ENCODE results near the gene PMFBP1. TPM values are rescaled to one million over a fixed set of nuclear protein-coding genes. Genes with fewer than 3 reads are reported as not detected.
A peak's percentile ranks its signal among the peaks of the same experiment; 100 is the strongest.

The PMFBP1 gene
- total and polyA plus RNA-seq, 4 donors: 2.2 to 5.6 (median 3.0) TPM

DNA sequence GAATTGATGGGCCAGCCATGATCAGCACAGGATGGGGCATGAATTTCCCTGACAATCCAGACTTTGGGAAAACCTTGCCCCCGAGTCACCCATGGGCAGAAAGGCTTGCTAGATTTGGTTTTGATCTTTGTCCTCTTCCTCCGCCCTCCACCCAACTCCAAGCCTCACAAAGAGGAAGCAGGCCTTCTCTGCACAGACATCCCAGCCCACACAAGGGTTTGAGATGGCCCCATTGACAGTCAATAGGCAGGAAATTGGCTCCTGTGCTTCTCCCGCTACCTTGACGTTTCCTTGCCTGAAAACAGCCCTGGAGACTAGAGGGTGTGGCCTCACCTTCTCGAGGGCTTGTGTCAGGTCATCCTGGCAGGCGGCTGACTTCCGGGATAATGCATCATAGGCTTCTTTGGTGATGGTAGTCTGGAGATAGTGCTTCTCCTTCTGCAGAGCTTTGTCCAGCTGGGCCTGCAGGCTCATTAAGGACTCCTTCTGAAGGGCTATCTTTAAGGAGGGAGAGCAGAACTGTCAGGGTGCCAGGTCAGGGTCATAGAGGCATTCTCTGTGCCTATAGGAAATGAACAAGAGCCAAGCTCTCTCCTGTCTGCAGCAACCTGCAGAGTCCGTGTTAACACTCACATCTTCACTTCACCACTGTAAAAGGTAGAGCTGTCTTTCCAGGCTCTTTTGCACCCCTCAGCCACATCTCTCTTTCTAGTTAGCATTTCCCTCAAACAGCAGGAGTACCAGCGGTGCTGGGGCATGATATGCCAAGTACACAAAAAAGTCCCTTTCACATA lies 46.1 kb downstream of the PMFBP1 start:
- no peak for DNase-seq (ENCODE audit: low read depth in 4 of 6, low spot score in 6 of 6)
- Histone ChIP-seq H3K27ac (ENCODE audit: low read depth, low read length) (no peak overlapping the region), H3K4me1 (ENCODE audit: control insufficient read depth, insufficient read depth, low read length) (peaks cover 16% of the 10 kb centered on the region), H3K27me3 (ENCODE audit: control insufficient read depth, insufficient read depth, low read length) (no peaks in the 10 kb centered on the region), H3K36me3 (ENCODE audit: control insufficient read depth, insufficient read depth, low read length) (no peaks in the 10 kb centered on the region), H3K4me3 (ENCODE audit: low read depth, low read length) (no peak overlapping the region), H3K9me3 (ENCODE audit: control insufficient read depth, insufficient read depth, low read length) (peaks cover 2% of the 10 kb centered on the region)
- 91% methylated on average over 7 of the region's 9 CpGs for whole genome bisulfite sequencing (ENCODE audit: insufficient coverage)

- Histone ChIP-seq H3K36me3 (ENCODE audit: control insufficient read depth, insufficient read depth, low read length) (no peaks in the 10 kb centered on the region), H3K9me3 (ENCODE audit: control insufficient read depth, insufficient read depth, low read length) (peaks cover 2% of the 10 kb centered on the region), H3K4me1 (ENCODE audit: control insufficient read depth, insufficient read depth, low read length) (peaks cover 16% of the 10 kb centered on the region), H3K27ac (ENCODE audit: low read depth, low read length) (no peak overlapping the region), H3K27me3 (ENCODE audit: control insufficient read depth, insufficient read depth, low read length) (no peaks in the 10 kb centered on the region), H3K4me3 (ENCODE audit: low read depth, low read length) (no peak overlapping the region)
- peak; percentile 38 to 94 (median 62) for DNase-seq (ENCODE audit: low read depth in 4 of 6, low spot score in 6 of 6)
- 32% methylated on average over 10 of the region's 13 CpGs for WGBS (ENCODE audit: insufficient coverage)
These were observed 47.0 kb downstream of the PMFBP1 start for GRCh38 chr16:72124761-72125634.

GRCh38 chr16:72124148-72124547 lies 47.8 kb downstream of the PMFBP1 start:
- Histone ChIP-seq H3K27me3 (ENCODE audit: control insufficient read depth, insufficient read depth, low read length) (no peaks in the 10 kb centered on the region), H3K4me1 (ENCODE audit: control insufficient read depth, insufficient read depth, low read length) (peaks cover 16% of the 10 kb centered on the region), H3K9me3 (ENCODE audit: control insufficient read depth, insufficient read depth, low read length) (peaks cover 2% of the 10 kb centered on the region), H3K36me3 (ENCODE audit: control insufficient read depth, insufficient read depth, low read length) (no peaks in the 10 kb centered on the region), H3K4me3 (ENCODE audit: low read depth, low read length) (no peak overlapping the region), H3K27ac (ENCODE audit: low read depth, low read length) (no peak overlapping the region)
- no peak for DNase-seq (ENCODE audit: low read depth in 4 of 6, low spot score in 6 of 6)
- 97% methylated on average over 3 of the region's 3 CpGs for WGBS (ENCODE audit: insufficient coverage)

DNA sequence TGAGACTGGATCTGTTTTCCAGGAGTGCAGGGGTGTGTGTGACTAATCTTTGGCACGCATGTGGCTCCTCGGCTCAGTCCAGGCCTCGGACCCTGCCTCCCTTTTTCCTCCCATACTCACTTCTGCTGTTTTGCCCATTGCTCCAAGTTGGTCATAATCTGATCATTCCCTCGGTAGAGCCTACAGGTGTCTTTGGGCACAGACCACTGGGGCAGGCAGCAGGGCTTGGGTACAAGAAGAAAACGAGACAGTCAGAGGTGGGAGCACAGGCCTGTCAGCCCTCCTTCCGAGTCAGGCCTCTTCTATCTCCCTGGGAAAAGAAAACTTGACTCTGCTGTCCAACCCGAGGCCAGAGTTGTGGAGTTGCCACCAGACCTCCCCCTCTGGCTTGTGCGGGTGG lies 48.5 kb downstream of the PMFBP1 start:
- no peak overlapping the region for H3K27ac ChIP-seq (ENCODE audit: low read depth, low read length)
- peaks cover 16% of the 10 kb centered on the region for H3K4me1 ChIP-seq (ENCODE audit: control insufficient read depth, insufficient read depth, low read length)
- no peak overlapping the region for H3K4me3 ChIP-seq (ENCODE audit: low read depth, low read length)
- no peaks in the 10 kb centered on the region for H3K36me3 ChIP-seq (ENCODE audit: control insufficient read depth, insufficient read depth, low read length)
- H3K27me3 ChIP-seq (ENCODE audit: control insufficient read depth, insufficient read depth, low read length): no peaks in the 10 kb centered on the region
- WGBS (ENCODE audit: insufficient coverage): 94% methylated on average over 8 of the region's 8 CpGs
- peaks cover 2% of the 10 kb centered on the region for H3K9me3 ChIP-seq (ENCODE audit: control insufficient read depth, insufficient read depth, low read length)
- DNase-seq (ENCODE audit: low read depth in 4 of 6, low spot score in 6 of 6): no peak

DNA sequence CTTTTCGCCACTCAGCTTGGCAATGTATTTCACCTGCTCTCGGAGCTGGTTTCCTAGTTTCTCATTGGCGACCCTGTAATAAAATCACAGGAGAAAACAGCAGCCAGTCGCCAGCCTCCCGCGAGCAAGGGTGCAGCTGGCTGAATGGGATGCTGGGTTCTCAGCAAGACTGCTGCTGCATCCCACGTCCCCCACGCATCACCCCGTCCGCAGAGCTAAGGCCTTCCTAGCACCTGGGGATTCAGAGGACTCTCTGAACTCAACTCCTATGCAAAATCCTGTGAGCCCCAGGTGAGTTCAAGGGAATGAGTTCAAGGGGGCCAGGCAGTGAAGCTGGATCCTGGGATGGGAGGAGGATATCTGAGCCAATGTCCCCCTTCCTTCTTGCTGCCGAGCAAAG lies 49.0 kb downstream of the PMFBP1 start:
- 86% methylated on average over 10 of the region's 11 CpGs for WGBS (ENCODE audit: insufficient coverage)
- H3K27me3 ChIP-seq (ENCODE audit: control insufficient read depth, insufficient read depth, low read length): no peaks in the 10 kb centered on the region
- DNase-seq (ENCODE audit: low read depth in 4 of 6, low spot score in 6 of 6): no peak

GRCh38 chr16:72122308-72122707 lies 49.6 kb downstream of the PMFBP1 start:
- peaks cover 16% of the 10 kb centered on the region for H3K4me1 ChIP-seq (ENCODE audit: control insufficient read depth, insufficient read depth, low read length)
- H3K27ac ChIP-seq (ENCODE audit: low read depth, low read length): no peak overlapping the region
- DNase-seq (ENCODE audit: low read depth in 4 of 6, low spot score in 6 of 6): no peak
- 100% methylated on average over 2 of the region's 2 CpGs for WGBS (ENCODE audit: insufficient coverage)
- H3K27me3 ChIP-seq (ENCODE audit: control insufficient read depth, insufficient read depth, low read length): no peaks in the 10 kb centered on the region
- H3K36me3 ChIP-seq (ENCODE audit: control insufficient read depth, insufficient read depth, low read length): no peaks in the 10 kb centered on the region
- no peak overlapping the region for H3K4me3 ChIP-seq (ENCODE audit: low read depth, low read length)
- no peaks in the 10 kb centered on the region for H3K9me3 ChIP-seq (ENCODE audit: control insufficient read depth, insufficient read depth, low read length)

More for the DNA sequence above, 49.0 kb downstream of the PMFBP1 start:
- H3K9me3 ChIP-seq (ENCODE audit: control insufficient read depth, insufficient read depth, low read length): peaks cover 2% of the 10 kb centered on the region
- no peaks in the 10 kb centered on the region for H3K36me3 ChIP-seq (ENCODE audit: control insufficient read depth, insufficient read depth, low read length)
- no peak overlapping the region for H3K27ac ChIP-seq (ENCODE audit: low read depth, low read length)
- H3K4me1 ChIP-seq (ENCODE audit: control insufficient read depth, insufficient read depth, low read length): peaks cover 16% of the 10 kb centered on the region
- no peak overlapping the region for H3K4me3 ChIP-seq (ENCODE audit: low read depth, low read length)

- no peaks in the 10 kb centered on the region for H3K36me3 ChIP-seq (ENCODE audit: control insufficient read depth, insufficient read depth, low read length)
- H3K27ac ChIP-seq (ENCODE audit: low read depth, low read length): no peak overlapping the region
- H3K4me1 ChIP-seq (ENCODE audit: control insufficient read depth, insufficient read depth, low read length): peaks cover 7% of the 10 kb centered on the region
- no peaks in the 10 kb centered on the region for H3K27me3 ChIP-seq (ENCODE audit: control insufficient read depth, insufficient read depth, low read length)
- no peak overlapping the region for H3K4me3 ChIP-seq (ENCODE audit: low read depth, low read length)
- no peaks in the 10 kb centered on the region for H3K9me3 ChIP-seq (ENCODE audit: control insufficient read depth, insufficient read depth, low read length)
- WGBS (ENCODE audit: insufficient coverage): 85% methylated on average over 3 of the region's 5 CpGs
- DNase-seq (ENCODE audit: low read depth in 4 of 6, low spot score in 6 of 6): no peak
These were observed 51.9 kb downstream of the PMFBP1 start for GRCh38 chr16:72120026-72120425.

DNA sequence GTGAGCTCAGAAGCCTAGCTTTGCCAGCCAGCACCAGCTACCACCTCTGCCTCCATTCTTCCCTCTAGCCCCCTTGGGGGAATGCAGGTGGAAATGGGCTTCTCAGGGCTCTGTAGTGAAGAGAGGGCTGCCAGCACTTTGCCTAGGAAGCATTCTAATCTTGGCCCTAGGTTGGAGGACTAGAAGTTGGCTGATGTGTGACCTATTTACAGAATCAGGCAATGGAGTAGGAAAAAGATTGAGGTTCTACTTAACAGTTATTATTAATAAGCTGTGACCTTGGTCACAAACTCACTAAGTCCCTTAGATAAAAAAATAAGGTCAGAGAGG lies 58.4 kb downstream of the PMFBP1 start:
- Histone ChIP-seq H3K27ac (ENCODE audit: low read depth, low read length) (no peak overlapping the region), H3K4me1 (ENCODE audit: control insufficient read depth, insufficient read depth, low read length) (no peaks in the 10 kb centered on the region), H3K36me3 (ENCODE audit: control insufficient read depth, insufficient read depth, low read length) (peaks cover 49% of the 10 kb centered on the region), H3K27me3 (ENCODE audit: control insufficient read depth, insufficient read depth, low read length) (no peaks in the 10 kb centered on the region), H3K9me3 (ENCODE audit: control insufficient read depth, insufficient read depth, low read length) (no peaks in the 10 kb centered on the region), H3K4me3 (ENCODE audit: low read depth, low read length) (no peak overlapping the region)
- DNase-seq (ENCODE audit: low read depth in 4 of 6, low spot score in 6 of 6): no peak

- H3K4me1 ChIP-seq (ENCODE audit: control insufficient read depth, insufficient read depth, low read length): no peaks in the 10 kb centered on the region
- peaks cover 55% of the 10 kb centered on the region for H3K36me3 ChIP-seq (ENCODE audit: control insufficient read depth, insufficient read depth, low read length)
- WGBS (ENCODE audit: insufficient coverage): 90% methylated on average over 3 of the region's 7 CpGs
These were observed 58.9 kb downstream of the PMFBP1 start for GRCh38 chr16:72112906-72113615.

More at GRCh38 chr16:72112906-72113615, 58.9 kb downstream of the PMFBP1 start:
- Histone ChIP-seq H3K4me3 (ENCODE audit: low read depth, low read length) (no peak overlapping the region), H3K9me3 (ENCODE audit: control insufficient read depth, insufficient read depth, low read length) (no peaks in the 10 kb centered on the region), H3K27ac (ENCODE audit: low read depth, low read length) (no peak overlapping the region), H3K27me3 (ENCODE audit: control insufficient read depth, insufficient read depth, low read length) (no peaks in the 10 kb centered on the region)
- DNase-seq (ENCODE audit: low read depth in 4 of 6, low spot score in 6 of 6): no peak

All from spinal cord (tissue), 10 donors.